Type B pancreatic cell (in vitro differentiated cells): ENCODE data around the gene RFX3. TPM values are rescaled to one million over a fixed set of nuclear protein-coding genes. Genes with fewer than 3 reads are reported as not detected.

Source experiments
- DNase-seq: peaks from one replicate; pipeline ENCODE4 v3.0.0; 2021; ENCODE audit warnings: mixed read lengths; ENCODE audit not compliant: unreplicated experiment; ENCODE audit errors: extremely low spot score
- H3K27ac Mint-ChIP-seq: 2 replicates; pipeline ENCODE4 v1.8.0; 2021; ENCODE audit warnings: mild to moderate bottlenecking, mixed read lengths
- H3K27me3 Mint-ChIP-seq: 2 replicates; pipeline ENCODE4 v1.8.0; 2021; ENCODE audit warnings: mixed read lengths
- H3K36me3 Mint-ChIP-seq: 2 replicates; pipeline ENCODE4 v1.8.0; 2021; ENCODE audit warnings: mixed read lengths
- H3K4me1 Mint-ChIP-seq: one replicate; pipeline ENCODE4 v1.8.0; 2021; ENCODE audit warnings: mixed read lengths; ENCODE audit not compliant: unreplicated experiment
- H3K4me3 Mint-ChIP-seq: 2 replicates; pipeline ENCODE4 v1.8.0; 2021; ENCODE audit warnings: mild to moderate bottlenecking, mixed read lengths
- H3K9me3 Mint-ChIP-seq: 2 replicates; pipeline ENCODE4 v1.8.0; 2021; ENCODE audit warnings: mixed read lengths
- CTCF ChIP-seq: fragments of 200-600 bp; sonication (generic); conservative IDR thresholded peaks from 2 replicates; pipeline ENCODE4 v1.5.0; 2021; ENCODE audit warnings: antibody characterized with exemption, mild to moderate bottlenecking
- total RNA-seq: library from RNA; stranded (reverse); gene quantifications from 2 replicates; pipeline ENCODE4 v1.2.1, GENCODE V29; 2021; ENCODE audit warnings: low replicate concordance

Gene RFX3
- total RNA-seq, 1 donor from 2014 or later = 42.5 TPM

DNA sequence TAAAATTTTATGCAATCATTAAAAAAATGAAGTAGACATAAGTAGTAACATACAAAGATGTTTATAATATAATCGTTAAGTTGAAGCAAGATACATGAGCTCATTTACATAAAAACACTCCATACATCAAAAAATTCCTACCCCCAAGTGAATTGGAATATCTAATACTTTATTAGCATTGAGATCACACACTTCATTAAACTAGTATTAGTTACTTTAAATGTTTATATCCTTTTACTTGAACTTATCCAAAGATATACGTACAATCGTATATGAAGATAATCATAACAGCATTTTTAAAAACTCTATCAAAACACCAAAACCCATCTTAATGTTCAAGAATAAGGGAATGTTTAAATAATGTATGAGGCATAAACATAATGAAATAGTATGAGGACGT is 275.1 kb downstream of the RFX3 start:
- no peaks in the 10 kb centered on the region for H3K4me1 Mint-ChIP-seq
- peaks cover 33% of the 10 kb centered on the region for H3K36me3 Mint-ChIP-seq
- no peaks in the 10 kb centered on the region for H3K27me3 Mint-ChIP-seq
- no peak overlapping the region for H3K27ac Mint-ChIP-seq
- DNase-seq = no peak
- H3K9me3 Mint-ChIP-seq = no peaks in the 10 kb centered on the region
- no peak overlapping the region for H3K4me3 Mint-ChIP-seq
- TF ChIP-seq CTCF = no peak

GRCh38 chr9:3247211-3247610 is 278.6 kb downstream of the RFX3 start:
- H3K36me3 Mint-ChIP-seq = peaks cover 29% of the 10 kb centered on the region
- H3K4me3 Mint-ChIP-seq = no peak overlapping the region
- no peaks in the 10 kb centered on the region for H3K4me1 Mint-ChIP-seq
- no peaks in the 10 kb centered on the region for H3K27me3 Mint-ChIP-seq
- TF ChIP-seq CTCF = no peak
- H3K9me3 Mint-ChIP-seq = no peaks in the 10 kb centered on the region
- no peak overlapping the region for H3K27ac Mint-ChIP-seq
- no peak for DNase-seq

DNA sequence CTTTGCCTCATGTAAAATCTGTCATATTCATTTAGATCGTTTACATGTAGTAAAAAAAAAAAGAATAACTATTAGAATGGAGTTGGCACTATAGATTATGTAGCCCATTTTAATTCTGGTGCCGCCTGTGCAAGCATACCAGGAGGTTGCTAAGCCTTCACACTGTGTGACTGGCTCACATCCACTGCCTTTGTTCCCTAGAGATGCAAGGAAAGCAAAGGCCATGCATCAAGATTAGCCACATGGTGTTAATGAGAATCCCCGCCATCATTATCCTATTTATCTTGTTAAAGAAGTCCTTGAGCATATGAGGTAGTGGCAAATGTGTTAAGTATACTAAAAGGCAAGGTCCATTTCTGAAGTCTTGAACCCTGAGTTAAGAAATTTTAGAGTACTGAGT is 279.6 kb downstream of the RFX3 start:
- H3K9me3 Mint-ChIP-seq = no peaks in the 10 kb centered on the region
- H3K27me3 Mint-ChIP-seq = no peaks in the 10 kb centered on the region
- TF ChIP-seq CTCF = no peak
- H3K4me3 Mint-ChIP-seq = no peak overlapping the region
- H3K4me1 Mint-ChIP-seq = peaks cover 6% of the 10 kb centered on the region
- DNase-seq = no peak
- no peak overlapping the region for H3K27ac Mint-ChIP-seq
- H3K36me3 Mint-ChIP-seq = peaks cover 26% of the 10 kb centered on the region

DNA sequence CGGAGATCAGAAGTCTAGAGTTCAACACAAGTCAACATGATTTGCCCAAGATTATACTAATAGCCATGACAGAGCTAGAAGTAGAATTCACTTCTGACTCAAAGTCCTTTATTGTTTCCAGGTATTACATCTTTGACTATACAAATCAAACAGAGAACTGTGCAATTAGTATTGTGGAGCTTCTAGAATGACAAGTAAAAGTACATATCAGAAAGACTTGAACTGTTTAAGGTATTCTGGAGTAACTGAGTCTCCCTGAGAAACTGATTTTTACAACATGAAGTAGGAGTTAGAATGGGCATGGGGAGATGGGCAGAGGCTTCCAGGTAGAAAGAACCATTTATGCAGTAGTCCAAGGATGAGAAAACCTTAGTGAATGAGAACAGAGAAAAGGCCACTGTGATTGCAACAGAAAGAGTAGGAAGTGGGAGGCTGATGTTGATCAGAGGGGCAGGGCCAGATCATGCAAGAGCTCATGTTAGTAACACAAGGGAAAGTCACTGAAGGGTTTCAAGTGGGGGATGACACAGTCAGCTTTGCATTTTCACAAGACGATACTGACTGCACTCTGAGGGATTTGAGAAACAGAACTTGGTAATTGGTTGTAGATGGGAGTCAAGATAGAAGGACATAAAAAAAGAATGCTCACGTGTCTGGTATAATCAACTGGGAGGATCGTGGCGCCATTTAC is 280.7 kb downstream of the RFX3 start:
- no peak for TF ChIP-seq CTCF
- Mint-ChIP-seq H3K36me3 (peaks cover 23% of the 10 kb centered on the region), H3K4me1 (peaks cover 8% of the 10 kb centered on the region), H3K4me3 (no peak overlapping the region), H3K27me3 (no peaks in the 10 kb centered on the region), H3K9me3 (no peaks in the 10 kb centered on the region), H3K27ac (no peak overlapping the region)
- DNase-seq = no peak

DNA sequence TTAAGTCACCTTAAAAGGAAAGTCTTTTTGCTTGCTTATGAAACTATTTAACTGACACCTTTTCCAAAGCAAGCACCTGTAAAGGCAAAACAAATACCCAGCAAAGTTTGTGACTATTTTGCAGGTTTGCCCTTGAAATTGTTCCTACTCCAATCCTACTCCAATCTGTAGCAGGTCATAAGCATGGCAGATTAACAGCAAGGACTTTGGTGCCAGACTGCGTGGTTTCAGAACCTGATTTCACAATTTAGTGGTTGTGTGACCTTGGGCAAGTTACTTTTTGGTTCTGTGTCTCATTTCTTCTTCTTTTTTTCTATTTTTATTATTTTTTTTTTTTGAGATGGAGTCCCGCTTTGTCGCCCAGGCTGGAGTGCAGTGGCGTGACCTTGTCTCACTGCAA is 282.1 kb downstream of the RFX3 start:
- peaks cover 23% of the 10 kb centered on the region for H3K36me3 Mint-ChIP-seq
- no peak overlapping the region for H3K27ac Mint-ChIP-seq
- H3K27me3 Mint-ChIP-seq = no peaks in the 10 kb centered on the region
- TF ChIP-seq CTCF = no peak
- H3K4me3 Mint-ChIP-seq = no peak overlapping the region
- peaks cover 8% of the 10 kb centered on the region for H3K4me1 Mint-ChIP-seq
- no peak for DNase-seq
- H3K9me3 Mint-ChIP-seq = no peaks in the 10 kb centered on the region
